ENCODE measurements around the gene NAB1.

Gene NAB1

GRCh38 chr2:190679813-190680591 lies 31.1 kb downstream of the NAB1 start:
- no peak for TF ChIP-seq CTCF (IDR thresholded peaks at IDR 0.05; ENCODE audit: control insufficient read depth, extremely low read depth, insufficient read depth)
- no peak for DNase-seq (ENCODE audit: low read depth)
- H3K4me3 ChIP-seq (ENCODE audit: low read depth, low read length): no peak overlapping the region

- DNase-seq (ENCODE audit: low read depth): no peak
- H3K4me3 ChIP-seq (ENCODE audit: low read depth, low read length): no peak overlapping the region
- no peak for TF ChIP-seq CTCF (IDR thresholded peaks at IDR 0.05; ENCODE audit: control insufficient read depth, extremely low read depth, insufficient read depth)
Observed at GRCh38 chr2:190682168-190682567, 33.3 kb downstream of the NAB1 start.

GRCh38 chr2:190683802-190684201 lies 34.9 kb downstream of the NAB1 start:
- no peak for TF ChIP-seq CTCF (IDR thresholded peaks at IDR 0.05; ENCODE audit: control insufficient read depth, extremely low read depth, insufficient read depth)
- peak; percentile 38 for DNase-seq (ENCODE audit: low read depth)

GRCh38 chr2:190684931-190685330 lies 36.0 kb downstream of the NAB1 start:
- no peak overlapping the region for H3K4me3 ChIP-seq (ENCODE audit: low read depth, low read length)
- no peak for DNase-seq (ENCODE audit: low read depth)

More at GRCh38 chr2:190683802-190684201, 34.9 kb downstream of the NAB1 start:
- H3K4me3 ChIP-seq (ENCODE audit: low read depth, low read length): no peak overlapping the region

GRCh38 chr2:190685333-190685732 lies 36.5 kb downstream of the NAB1 start:
- no peak overlapping the region for H3K4me3 ChIP-seq (ENCODE audit: low read depth, low read length)
- no peak for TF ChIP-seq CTCF (IDR thresholded peaks at IDR 0.05; ENCODE audit: control insufficient read depth, extremely low read depth, insufficient read depth)
- no peak for DNase-seq (ENCODE audit: low read depth)

More at GRCh38 chr2:190684931-190685330, 36.0 kb downstream of the NAB1 start:
- no peak for TF ChIP-seq CTCF (IDR thresholded peaks at IDR 0.05; ENCODE audit: control insufficient read depth, extremely low read depth, insufficient read depth)

- H3K4me3 ChIP-seq (ENCODE audit: low read depth, low read length): no peak overlapping the region
- no peak for TF ChIP-seq CTCF (IDR thresholded peaks at IDR 0.05; ENCODE audit: control insufficient read depth, extremely low read depth, insufficient read depth)
- DNase-seq (ENCODE audit: low read depth): no peak
Observed at GRCh38 chr2:190693533-190694232, 44.8 kb downstream of the NAB1 start.
